Breast epithelium (tissue), 4 donors: Measurements from ENCODE around the gene PTPRN2. TPM values are rescaled to one million over a fixed set of nuclear protein-coding genes. Genes with fewer than 3 reads are reported as not detected.

ENCODE experiments used
- DNase-seq, 2 donors: peaks; one replicate each; pipeline ENCODE4 v3.0.0-alpha.2; 2019; ENCODE audit warnings: low spot score in 2 of 2
- H3K27ac ChIP-seq, 2 donors: fragments of 200-600 bp; sonication (generic) in 1 of 2; one replicate each; pipeline ENCODE4 v1.5.1; 2016 to 2019; ENCODE audit warnings: mild to moderate bottlenecking in 1 of 2
- H3K27me3 ChIP-seq, 2 donors: fragments of 200-600 bp; sonication (generic) in 1 of 2; one replicate each; pipeline versions ENCODE4 v1.5.1 to v1.6.0; 2017 to 2019; ENCODE audit warnings: control low read depth in 1 of 2, mild to moderate bottlenecking in 1 of 2
- H3K36me3 ChIP-seq: fragments of 200-600 bp; one replicate; pipeline ENCODE4 v1.5.1; 2019
- H3K4me1 ChIP-seq, 2 donors: fragments of 200-600 bp; sonication (generic); one replicate each; pipeline ENCODE4 v1.5.1; 2016 to 2019; ENCODE audit warnings: control low read depth in 1 of 2
- H3K4me3 ChIP-seq, 3 donors: fragments of 200-600 bp; sonication (generic); 1 replicate in 2 of 3; 2 replicates in 1 of 3; pipeline ENCODE4 v1.5.1; 2016 to 2019; ENCODE audit warnings: mild to moderate bottlenecking in 3 of 3, moderate library complexity in 2 of 3
- H3K9me3 ChIP-seq, 2 donors: fragments of 200-600 bp; sonication (generic) in 1 of 2; one replicate each; pipeline ENCODE4 v1.5.1; 2016 to 2019; ENCODE audit warnings: control low read depth in 1 of 2
- POLR2A ChIP-seq: fragments of 450-650 bp; IDR thresholded peaks from one replicate; pipeline ENCODE4 v1.6.1; 2016; ENCODE audit warnings: antibody characterized with exemption, mild to moderate bottlenecking, moderate library complexity
- POLR2AphosphoS5 ChIP-seq, 3 donors: sonication (generic); formaldehyde crosslinking; IDR thresholded peaks; one replicate each; pipeline ENCODE4 v1.6.1; 2017; ENCODE audit warnings: antibody characterized with exemption in 3 of 3
- intact Hi-C: fragments of 100-400 bp; cut with DNase I; formaldehyde crosslinking; loops from one replicate; pipeline ENCODE4 v1.15.1; 2023; ENCODE audit warnings: low total_unique reads
- total RNA-seq, 3 donors: library from RNA; depleted of rRNA; stranded (reverse); fragments of >200 nt; gene quantifications; one replicate each; pipeline ENCODE4 v1.1.0, GENCODE V29; 2016
- TF ChIP-seq, protein P1 (sequence below), 3 donors: fragments of 450-650 bp; IDR thresholded peaks; one replicate each; pipeline ENCODE4 v1.5.1; 2016 to 2017; ENCODE audit warnings: antibody characterized with exemption in 3 of 3, mild to moderate bottlenecking in 3 of 3, moderate library complexity in 3 of 3

The PTPRN2 gene
- total RNA-seq, 3 donors from 2014 or later, result 1.6 to 2.2 (median 2.2) TPM

GRCh38 chr7:158321936-158322615 lies 265.5 kb downstream of the PTPRN2 start:
- H3K36me3 ChIP-seq, result no peaks in the 10 kb centered on the region
- TF ChIP-seq POLR2AphosphoS5 (IDR thresholded peaks at IDR 0.05) (no peak), POLR2A (no peak)
- TF ChIP-seq, protein P1, sequence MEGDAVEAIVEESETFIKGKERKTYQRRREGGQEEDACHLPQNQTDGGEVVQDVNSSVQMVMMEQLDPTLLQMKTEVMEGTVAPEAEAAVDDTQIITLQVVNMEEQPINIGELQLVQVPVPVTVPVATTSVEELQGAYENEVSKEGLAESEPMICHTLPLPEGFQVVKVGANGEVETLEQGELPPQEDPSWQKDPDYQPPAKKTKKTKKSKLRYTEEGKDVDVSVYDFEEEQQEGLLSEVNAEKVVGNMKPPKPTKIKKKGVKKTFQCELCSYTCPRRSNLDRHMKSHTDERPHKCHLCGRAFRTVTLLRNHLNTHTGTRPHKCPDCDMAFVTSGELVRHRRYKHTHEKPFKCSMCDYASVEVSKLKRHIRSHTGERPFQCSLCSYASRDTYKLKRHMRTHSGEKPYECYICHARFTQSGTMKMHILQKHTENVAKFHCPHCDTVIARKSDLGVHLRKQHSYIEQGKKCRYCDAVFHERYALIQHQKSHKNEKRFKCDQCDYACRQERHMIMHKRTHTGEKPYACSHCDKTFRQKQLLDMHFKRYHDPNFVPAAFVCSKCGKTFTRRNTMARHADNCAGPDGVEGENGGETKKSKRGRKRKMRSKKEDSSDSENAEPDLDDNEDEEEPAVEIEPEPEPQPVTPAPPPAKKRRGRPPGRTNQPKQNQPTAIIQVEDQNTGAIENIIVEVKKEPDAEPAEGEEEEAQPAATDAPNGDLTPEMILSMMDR (IDR thresholded peaks at IDR 0.05), result no peak
- intact Hi-C loops, result no loop called here
- no peak overlapping the region for H3K4me3 ChIP-seq
- H3K9me3 ChIP-seq, result no peaks in the 10 kb centered on the region
- no peak for DNase-seq
- H3K4me1 ChIP-seq, result no peaks in the 10 kb centered on the region
- no peak overlapping the region for H3K27ac ChIP-seq
- peaks cover 0 to 16% of the 10 kb centered on the region in 2 donors for H3K27me3 ChIP-seq

DNA sequence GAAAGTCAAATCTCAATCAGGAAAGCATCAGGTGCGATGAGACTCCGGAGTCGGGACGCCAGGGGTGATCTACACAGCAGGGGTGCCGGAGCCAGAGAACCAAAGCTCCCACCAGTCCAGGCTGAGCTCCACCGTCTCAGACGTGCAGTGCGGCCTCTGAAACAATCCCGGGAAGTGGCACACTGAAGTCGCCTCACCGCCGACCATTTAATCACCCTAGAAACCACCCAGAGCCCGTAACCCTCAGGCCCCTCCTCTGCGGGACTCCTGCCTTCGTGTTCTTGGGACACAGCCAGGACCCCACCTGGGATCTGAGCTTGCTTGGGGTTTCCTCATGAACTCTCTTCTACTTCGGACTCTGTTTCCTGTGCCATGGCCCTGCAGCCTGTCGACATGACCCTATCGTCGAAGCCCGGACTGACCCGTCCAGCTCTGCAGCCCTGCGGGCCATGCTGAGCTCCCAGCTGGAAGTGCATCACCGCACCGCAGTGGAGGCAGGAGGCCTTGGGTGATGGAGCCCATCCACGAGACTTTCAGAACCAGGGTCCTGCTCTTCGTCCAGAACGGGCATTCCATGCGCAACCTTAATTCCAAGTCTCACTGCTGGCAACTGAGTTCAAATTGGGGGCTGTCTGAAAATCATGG lies 266.4 kb downstream of the PTPRN2 start:
- H3K27me3 ChIP-seq, result peaks cover 0 to 16% of the 10 kb centered on the region in 2 donors
- no peak for DNase-seq

DNA sequence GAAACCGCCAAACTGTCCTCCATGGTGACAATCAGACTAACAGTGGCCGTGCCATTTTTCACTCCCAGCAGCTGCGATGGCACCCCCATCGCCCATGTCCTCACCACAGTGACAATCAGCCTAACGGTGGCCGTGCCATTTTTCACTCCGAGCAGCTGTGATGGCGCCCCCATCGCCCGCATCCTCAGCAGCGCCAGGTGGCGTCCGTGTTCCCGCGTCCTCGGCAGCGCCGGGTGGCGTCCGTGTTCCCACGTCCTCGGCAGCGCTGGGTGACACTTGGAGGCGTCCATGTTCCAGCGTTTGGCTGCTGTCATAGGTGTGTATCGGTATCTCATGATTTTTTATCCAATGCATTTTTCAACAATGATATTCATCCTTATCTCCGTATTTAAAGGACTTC lies 267.3 kb downstream of the PTPRN2 start:
- H3K27ac ChIP-seq, result no peak overlapping the region
- H3K4me1 ChIP-seq, result no peaks in the 10 kb centered on the region
- TF ChIP-seq POLR2A (no peak), POLR2AphosphoS5 (IDR thresholded peaks at IDR 0.05) (no peak)
- TF ChIP-seq, protein P1 (IDR thresholded peaks at IDR 0.05), result no peak
- peaks cover 0 to 5% of the 10 kb centered on the region in 2 donors for H3K9me3 ChIP-seq
- no peak overlapping the region for H3K4me3 ChIP-seq
- no peak for DNase-seq
- H3K36me3 ChIP-seq, result no peaks in the 10 kb centered on the region
- H3K27me3 ChIP-seq, result peaks cover 0 to 8% of the 10 kb centered on the region in 2 donors
- intact Hi-C loops, result no loop called here

More for the DNA sequence above, 266.4 kb downstream of the PTPRN2 start:
- intact Hi-C loops, result no loop called here
- peaks cover 0 to 5% of the 10 kb centered on the region in 2 donors for H3K9me3 ChIP-seq
- no peak overlapping the region for H3K4me3 ChIP-seq
- H3K4me1 ChIP-seq, result no peaks in the 10 kb centered on the region
- no peak overlapping the region for H3K27ac ChIP-seq
- TF ChIP-seq, protein P1 (IDR thresholded peaks at IDR 0.05), result no peak
- no peak for TF ChIP-seq POLR2AphosphoS5 (IDR thresholded peaks at IDR 0.05)
- no peak for TF ChIP-seq POLR2A
- no peaks in the 10 kb centered on the region for H3K36me3 ChIP-seq

DNA sequence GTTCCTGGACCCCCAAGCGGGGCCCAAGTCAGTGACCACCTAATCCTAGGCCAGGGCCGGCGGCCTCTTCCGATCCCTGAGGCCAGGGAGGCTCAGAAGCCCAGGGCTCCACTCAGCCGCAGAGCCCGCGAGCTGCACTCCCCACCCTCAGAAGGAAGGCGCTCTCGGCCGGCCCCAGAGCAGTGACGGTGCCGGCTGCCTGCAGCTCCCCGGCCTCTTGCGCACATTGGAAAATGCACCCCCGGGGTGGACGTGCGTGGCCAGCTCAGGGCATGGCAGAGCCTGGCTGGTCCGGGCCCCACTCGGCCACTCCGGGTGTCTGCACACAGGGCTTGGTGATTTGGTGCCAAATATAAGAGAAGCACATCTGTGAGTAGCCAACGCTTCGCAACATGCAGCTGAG lies 269.1 kb downstream of the PTPRN2 start:
- intact Hi-C loops, result no loop called here

More for the DNA sequence above, 269.1 kb downstream of the PTPRN2 start:
- H3K36me3 ChIP-seq, result no peaks in the 10 kb centered on the region
- H3K9me3 ChIP-seq, result peaks cover 0 to 5% of the 10 kb centered on the region in 2 donors
- H3K4me3 ChIP-seq, result no peak overlapping the region
- no peaks in the 10 kb centered on the region for H3K27me3 ChIP-seq
- H3K4me1 ChIP-seq, result no peaks in the 10 kb centered on the region
- H3K27ac ChIP-seq, result no peak overlapping the region
- DNase-seq, result no peak
- TF ChIP-seq, protein P1 (IDR thresholded peaks at IDR 0.05), result no peak
- TF ChIP-seq POLR2AphosphoS5 (IDR thresholded peaks at IDR 0.05) (no peak), POLR2A (no peak)
